MM.1S (cell line): ENCODE measurements around the gene SMIM22.

Experiments used
- CTCF ChIP-seq: fragments of 300-600 bp; sonication (generic); IDR thresholded peaks from 2 replicates; pipeline ENCODE4 v1.5.1; 2016; ENCODE audit warnings: antibody characterized with exemption, low read length, mixed read lengths
- EZH2 ChIP-seq: fragments of 300-600 bp; sonication (generic); optimal IDR thresholded peaks from 2 replicates; pipeline ENCODE3; 2017; ENCODE audit warnings: low read depth, mild to moderate bottlenecking, antibody characterized with exemption, low read length, mixed read lengths
- EZH2phosphoT487 ChIP-seq: fragments of 300-600 bp; sonication (generic); IDR thresholded peaks from 2 replicates; pipeline ENCODE4 v1.6.1; 2018; ENCODE audit warnings: antibody characterized with exemption, low read length

DNA sequence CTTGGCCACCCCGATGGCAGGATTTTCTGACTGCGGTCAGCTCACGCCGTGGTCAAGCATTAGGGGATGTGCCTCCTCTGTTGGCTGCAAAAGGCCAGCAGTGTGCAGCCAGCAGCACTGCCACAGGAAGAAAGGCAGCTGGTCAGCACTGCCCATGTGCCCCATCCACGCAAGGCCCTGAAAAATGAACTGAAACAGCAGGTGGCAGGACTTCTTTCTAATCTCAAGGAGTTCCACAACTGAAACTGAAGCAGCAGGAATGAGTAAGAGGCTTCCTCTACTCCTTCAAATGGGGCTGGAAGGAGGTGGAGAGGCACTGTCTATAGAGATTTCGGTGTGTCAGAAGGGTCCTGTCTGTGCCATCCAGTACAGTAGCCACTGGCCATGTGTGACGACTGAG is 31.4 kb upstream of the SMIM22 start:
- TF ChIP-seq CTCF (no peak), EZH2phosphoT487 (no peak), EZH2 (no peak)
